Breast epithelium (tissue), 3 donors: ENCODE measurements around the gene ERGIC1.

ENCODE experiments used
- CTCF ChIP-seq, 3 donors: fragments of 450-650 bp; IDR thresholded peaks; one replicate each; pipeline ENCODE4 v1.5.1; 2016 to 2017; ENCODE audit warnings: antibody characterized with exemption in 3 of 3, mild to moderate bottlenecking in 3 of 3, moderate library complexity in 3 of 3
- POLR2AphosphoS5 ChIP-seq, 3 donors: sonication (generic); formaldehyde crosslinking; IDR thresholded peaks; one replicate each; pipeline ENCODE4 v1.6.1; 2017; ENCODE audit warnings: antibody characterized with exemption in 3 of 3

- no peak for TF ChIP-seq CTCF (IDR thresholded peaks at IDR 0.05)
- no peak for TF ChIP-seq POLR2AphosphoS5 (IDR thresholded peaks at IDR 0.05)
Observed at GRCh38 chr5:172894767-172895388, 60.8 kb downstream of the ERGIC1 start.
